GM19455 (cell line): Measurements from ENCODE around the gene CA10.

ENCODE experiments used
- ATAC-seq: cut with Tn5 transposase; IDR thresholded peaks from one replicate; pipeline ENCODE4 v1.9.1; 2021; ENCODE audit not compliant: unreplicated experiment

Gene CA10

GRCh38 chr17:51610834-51611233 is 547.7 kb downstream of the CA10 start:
- ATAC-seq: no peak

DNA sequence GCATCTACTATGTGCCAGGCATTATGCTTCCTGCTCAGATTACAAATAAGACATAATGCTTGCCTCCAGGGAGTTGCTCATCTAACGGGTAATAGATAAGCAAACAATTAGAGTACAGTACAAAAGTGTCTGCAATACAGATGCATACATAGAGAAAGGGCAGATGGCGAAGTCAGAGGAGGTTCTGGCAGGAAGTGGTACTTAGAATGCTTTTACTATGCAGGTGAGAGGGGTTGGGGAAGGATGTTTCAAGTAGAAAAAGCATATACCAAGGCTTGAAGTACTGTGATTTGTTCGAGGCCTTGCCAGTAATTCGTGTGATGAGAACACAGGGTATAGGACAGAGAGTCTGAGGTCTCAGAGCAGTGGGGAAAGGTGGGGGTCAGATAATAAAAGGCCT is 548.4 kb downstream of the CA10 start:
- ATAC-seq: no peak

DNA sequence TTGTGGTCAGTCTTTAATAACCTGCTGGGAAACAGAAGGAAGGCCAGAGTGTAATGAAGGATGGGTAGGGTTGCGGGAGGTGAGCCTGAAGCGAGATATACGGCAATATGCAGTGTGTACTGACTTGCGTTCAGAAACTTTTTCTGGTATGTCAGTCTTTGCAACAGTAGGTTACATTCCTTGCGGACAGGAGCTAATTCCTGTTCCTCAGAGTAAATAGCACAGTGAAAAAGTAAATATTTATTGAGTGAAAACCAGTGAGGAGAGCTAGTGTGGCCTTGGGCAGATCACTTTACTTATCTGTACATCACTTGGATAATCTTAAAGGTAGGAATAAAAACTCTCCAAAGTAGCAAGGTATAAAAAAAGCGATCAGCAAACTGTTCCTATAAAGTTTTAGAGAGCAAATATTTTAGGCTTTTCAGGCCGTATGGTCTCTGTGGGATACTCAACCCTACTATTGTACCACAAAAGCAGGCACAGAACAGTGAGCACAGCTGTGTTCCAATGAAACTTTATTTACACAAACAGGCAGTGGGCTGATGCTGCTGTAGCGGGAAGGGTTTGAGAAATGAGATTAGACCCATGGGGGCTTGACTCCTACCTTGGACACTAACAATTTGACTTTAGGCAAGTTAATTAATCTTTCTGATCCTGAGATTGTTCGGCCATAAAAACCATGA is 550.1 kb downstream of the CA10 start:
- no peak for ATAC-seq

GRCh38 chr17:51607512-51607911 is 551.0 kb downstream of the CA10 start:
- ATAC-seq: no peak

DNA sequence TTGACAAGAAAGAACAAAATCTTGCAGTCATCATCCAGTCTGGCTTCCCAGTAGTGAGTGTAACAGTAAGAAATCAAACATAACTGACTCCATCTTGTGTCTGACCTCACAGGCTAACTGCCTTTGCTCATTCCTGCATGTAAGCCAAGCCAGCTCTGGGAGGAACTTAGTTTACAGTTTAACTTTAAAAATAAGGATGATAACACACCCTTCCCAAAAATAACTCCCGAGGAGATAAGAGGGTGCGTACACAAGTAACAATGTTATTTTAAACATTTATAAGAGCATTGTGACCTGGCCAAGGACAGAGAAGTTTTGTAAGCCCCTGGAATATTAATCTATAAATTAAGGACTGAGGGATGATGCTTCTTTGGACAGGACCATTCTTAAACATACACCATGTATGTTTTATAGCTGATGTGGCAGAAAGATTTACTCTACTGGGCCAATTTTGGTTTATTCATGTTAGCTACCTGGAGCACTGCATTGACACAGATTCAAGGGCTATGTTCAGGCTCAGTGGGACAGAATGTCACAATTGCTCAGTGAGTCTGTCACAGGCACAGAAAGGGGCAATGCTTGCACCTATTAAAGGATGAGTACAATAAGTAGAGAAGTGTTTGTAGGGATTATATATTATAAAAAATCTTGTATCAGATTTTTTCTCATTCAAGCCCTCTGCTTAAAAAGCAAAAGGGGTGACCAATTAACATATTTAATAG is 554.1 kb downstream of the CA10 start:
- no peak for ATAC-seq

- no peak for ATAC-seq
Measured at GRCh38 chr17:51601622-51602261, 556.8 kb downstream of the CA10 start.

- no peak for ATAC-seq
Measured at GRCh38 chr17:51598824-51599223, 559.7 kb downstream of the CA10 start.

- ATAC-seq: no peak
Measured at GRCh38 chr17:51597345-51597744, 561.2 kb downstream of the CA10 start.

GRCh38 chr17:51595826-51596398 is 562.6 kb downstream of the CA10 start:
- ATAC-seq: no peak

DNA sequence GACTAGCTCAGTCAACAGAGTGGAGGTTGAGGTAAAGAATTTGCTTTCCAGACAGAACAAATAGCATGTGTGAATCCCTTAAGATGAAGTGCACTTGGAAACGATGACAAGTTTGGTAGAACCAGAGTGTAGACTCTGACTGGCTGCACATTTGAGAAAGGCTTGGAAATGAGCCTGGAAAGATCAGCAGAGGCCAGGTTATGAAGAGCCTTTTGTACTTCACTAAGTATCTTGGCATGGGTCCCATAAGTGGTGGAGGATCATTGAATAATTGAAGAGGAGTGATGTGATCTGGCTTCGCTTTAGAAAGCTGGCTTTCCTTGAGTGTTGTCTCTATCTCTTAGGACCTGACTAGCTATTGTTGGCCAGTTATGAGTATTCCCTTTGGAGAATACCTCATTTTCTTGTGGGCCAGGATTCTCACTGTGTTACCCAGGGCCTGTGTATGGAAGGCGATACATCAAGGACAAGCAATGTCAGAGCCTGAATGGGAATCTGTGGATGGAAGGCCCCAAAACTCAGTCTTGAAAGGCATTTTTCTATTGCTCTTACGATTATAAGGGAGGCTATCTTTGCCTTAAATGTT is 568.4 kb downstream of the CA10 start:
- no peak for ATAC-seq

- no peak for ATAC-seq
Measured at GRCh38 chr17:51588063-51588462, 570.5 kb downstream of the CA10 start.

GRCh38 chr17:51587516-51587915 is 571.0 kb downstream of the CA10 start:
- ATAC-seq: no peak

DNA sequence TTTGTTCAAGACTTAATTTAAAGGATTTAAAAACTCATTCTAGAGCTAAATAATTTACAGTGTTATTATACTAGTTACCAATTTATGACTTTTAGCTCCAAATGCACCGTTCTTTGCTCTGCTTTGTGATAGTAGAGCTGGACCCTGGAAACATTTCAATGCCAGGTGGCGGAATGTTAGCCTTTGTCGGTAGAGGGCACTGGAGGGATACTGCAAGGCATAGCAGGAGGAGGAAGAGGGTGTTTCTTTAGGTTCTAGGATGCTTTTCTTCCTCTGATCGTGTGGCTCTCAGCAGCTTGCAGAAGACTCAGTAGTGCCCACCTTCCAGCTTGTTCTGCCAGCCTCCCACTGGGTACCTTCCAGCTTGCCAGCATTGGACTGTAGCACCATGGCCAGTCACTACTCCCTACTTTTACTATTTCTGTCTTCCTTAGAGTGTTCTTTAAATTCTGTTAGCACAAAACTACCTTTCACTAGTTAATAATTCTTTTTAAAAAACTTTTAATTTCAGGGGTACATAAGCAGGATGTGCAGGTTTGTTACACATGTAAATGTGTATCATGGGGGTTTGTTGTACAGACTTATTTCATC is 572.9 kb downstream of the CA10 start:
- ATAC-seq: no peak

DNA sequence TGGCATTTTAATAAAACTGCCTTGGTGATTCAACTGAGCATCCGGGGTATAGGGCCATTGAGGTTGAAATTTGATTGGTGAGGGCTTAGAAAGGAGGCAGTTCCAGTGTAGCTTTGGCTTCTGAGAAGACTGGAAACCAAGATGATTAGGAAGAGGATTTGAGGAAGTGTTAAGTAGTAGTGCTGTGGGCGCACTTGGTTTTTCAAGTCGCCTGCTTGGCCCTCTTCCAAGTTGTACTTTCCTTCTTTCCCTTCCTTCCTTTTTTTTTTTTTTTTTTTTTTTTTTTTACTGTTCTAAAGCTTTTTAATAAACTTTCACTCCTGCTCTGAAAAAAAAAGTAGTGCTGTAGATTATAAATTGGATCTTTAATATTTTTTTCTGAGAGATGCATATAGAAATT is 577.6 kb downstream of the CA10 start:
- no peak for ATAC-seq
